ENCODE measurements around the gene CREB3L1. TPM values are rescaled to one million over a fixed set of nuclear protein-coding genes. Genes with fewer than 3 reads are reported as not detected.

The CREB3L1 gene
- total and polyA plus RNA-seq, 4 donors, result 16.8 to 54.0 (median 36.8) TPM

DNA sequence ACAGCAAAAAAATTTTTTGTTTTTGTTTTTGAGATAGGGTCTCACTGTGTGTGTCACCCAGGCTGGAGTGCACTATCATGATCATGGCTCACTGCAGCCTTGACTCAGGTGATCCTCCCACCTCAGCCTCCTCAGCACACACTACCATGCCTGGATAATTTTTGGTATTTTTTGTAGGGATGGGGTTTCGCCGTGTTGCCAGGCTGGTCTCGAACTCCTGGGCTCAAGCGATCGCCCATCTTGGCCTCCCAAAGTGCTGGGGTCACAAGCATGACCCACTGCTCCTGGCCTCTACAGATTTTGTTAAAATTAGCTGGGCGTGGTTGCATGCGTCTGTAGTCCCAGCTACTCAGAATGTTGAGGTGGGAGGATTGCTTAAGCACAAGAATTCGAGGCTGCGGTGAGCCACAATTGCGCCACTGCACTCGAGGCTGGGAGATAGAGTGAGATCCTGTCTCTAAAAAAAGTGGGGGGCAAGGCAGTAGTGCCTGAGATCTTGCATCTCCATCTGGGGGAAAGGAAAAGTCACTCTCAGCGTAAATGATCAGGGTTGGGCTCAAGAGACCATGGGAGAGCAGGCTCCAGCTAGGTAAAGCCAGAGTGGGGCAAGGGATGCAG is 59.2 kb downstream of the CREB3L1 start:
- TF ChIP-seq, protein P1, sequence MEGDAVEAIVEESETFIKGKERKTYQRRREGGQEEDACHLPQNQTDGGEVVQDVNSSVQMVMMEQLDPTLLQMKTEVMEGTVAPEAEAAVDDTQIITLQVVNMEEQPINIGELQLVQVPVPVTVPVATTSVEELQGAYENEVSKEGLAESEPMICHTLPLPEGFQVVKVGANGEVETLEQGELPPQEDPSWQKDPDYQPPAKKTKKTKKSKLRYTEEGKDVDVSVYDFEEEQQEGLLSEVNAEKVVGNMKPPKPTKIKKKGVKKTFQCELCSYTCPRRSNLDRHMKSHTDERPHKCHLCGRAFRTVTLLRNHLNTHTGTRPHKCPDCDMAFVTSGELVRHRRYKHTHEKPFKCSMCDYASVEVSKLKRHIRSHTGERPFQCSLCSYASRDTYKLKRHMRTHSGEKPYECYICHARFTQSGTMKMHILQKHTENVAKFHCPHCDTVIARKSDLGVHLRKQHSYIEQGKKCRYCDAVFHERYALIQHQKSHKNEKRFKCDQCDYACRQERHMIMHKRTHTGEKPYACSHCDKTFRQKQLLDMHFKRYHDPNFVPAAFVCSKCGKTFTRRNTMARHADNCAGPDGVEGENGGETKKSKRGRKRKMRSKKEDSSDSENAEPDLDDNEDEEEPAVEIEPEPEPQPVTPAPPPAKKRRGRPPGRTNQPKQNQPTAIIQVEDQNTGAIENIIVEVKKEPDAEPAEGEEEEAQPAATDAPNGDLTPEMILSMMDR (IDR thresholded peaks at IDR 0.05; ENCODE audit: control extremely low read depth, extremely low read depth), result no peak
- DNase-seq (no peak), ATAC-seq (ENCODE audit: insufficient read depth, low FRiP score) (no peak)
- no peak overlapping the region for H3K4me3 ChIP-seq
- 47 to 67% methylated on average over 12 of the region's 12 CpGs for WGBS, 2 donors
- no peak overlapping the region for H3K27ac ChIP-seq (ENCODE audit: low read depth in 1 of 2, low read length in 1 of 2)
- no peaks in the 10 kb centered on the region for H3K36me3 ChIP-seq (ENCODE audit: control insufficient read depth in 4 of 4, insufficient read depth in 4 of 4, low read length in 4 of 4)
- H3K9me3 ChIP-seq (ENCODE audit: control insufficient read depth in 4 of 4, insufficient read depth in 3 of 4, low read length in 3 of 4), result peaks cover 0 to 3% (median 0%) of the 10 kb centered on the region in 4 donors
- peaks cover 5 to 36% (median 14%) of the 10 kb centered on the region in 5 donors for H3K4me1 ChIP-seq (ENCODE audit: control insufficient read depth in 5 of 5, insufficient read depth in 5 of 5, low read length in 5 of 5)
- peaks cover 0 to 20% (median 15%) of the 10 kb centered on the region in 3 donors for H3K27me3 ChIP-seq (ENCODE audit: control insufficient read depth in 3 of 3, insufficient read depth in 3 of 3, low read length in 2 of 3)
- H3K9ac ChIP-seq (ENCODE audit: insufficient read depth in 1 of 2, low read length in 2 of 2), result no peak overlapping the region

- Histone ChIP-seq H3K9ac (ENCODE audit: insufficient read depth in 1 of 2, low read length in 2 of 2) (no peak overlapping the region), H3K4me3 (no peak overlapping the region), H3K36me3 (ENCODE audit: control insufficient read depth in 4 of 4, insufficient read depth in 4 of 4, low read length in 4 of 4) (no peaks in the 10 kb centered on the region), H3K9me3 (ENCODE audit: control insufficient read depth in 4 of 4, insufficient read depth in 3 of 4, low read length in 3 of 4) (no peaks in the 10 kb centered on the region), H3K27me3 (ENCODE audit: control insufficient read depth in 3 of 3, insufficient read depth in 3 of 3, low read length in 2 of 3) (peaks cover 0 to 10% (median 8%) of the 10 kb centered on the region in 3 donors), H3K4me1 (ENCODE audit: control insufficient read depth in 5 of 5, insufficient read depth in 5 of 5, low read length in 5 of 5) (peaks cover 5 to 41% (median 19%) of the 10 kb centered on the region in 5 donors), H3K27ac (ENCODE audit: low read depth in 1 of 2, low read length in 1 of 2) (no peak overlapping the region)
- 87 to 88% methylated on average over 13 of the region's 13 CpGs for WGBS, 2 donors
- ATAC-seq (ENCODE audit: insufficient read depth, low FRiP score), result no peak
- DNase-seq, result no peak
- TF ChIP-seq, protein P1 (IDR thresholded peaks at IDR 0.05; ENCODE audit: control extremely low read depth, extremely low read depth), result no peak
These were observed 60.3 kb downstream of the CREB3L1 start for GRCh38 chr11:46337626-46338345.

DNA sequence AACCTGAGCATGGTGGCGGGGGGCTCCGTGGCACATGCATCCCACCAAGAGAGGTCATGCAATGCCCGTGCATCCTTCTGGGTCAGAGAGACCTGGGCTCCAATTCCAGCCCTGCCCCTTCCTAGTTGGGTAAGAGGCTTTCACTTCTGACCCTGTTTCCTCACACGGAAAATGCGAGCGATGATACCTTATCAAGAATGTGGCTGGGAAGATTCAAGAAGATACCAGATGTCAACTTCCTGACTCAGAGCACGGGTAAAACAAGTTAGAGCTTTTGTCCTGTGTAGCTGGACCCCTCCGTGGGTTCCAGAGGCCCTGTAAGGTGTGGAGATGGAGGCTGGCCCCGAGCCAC is 61.1 kb downstream of the CREB3L1 start:
- Histone ChIP-seq H3K9me3 (ENCODE audit: control insufficient read depth in 4 of 4, insufficient read depth in 3 of 4, low read length in 3 of 4) (no peaks in the 10 kb centered on the region), H3K27me3 (ENCODE audit: control insufficient read depth in 3 of 3, insufficient read depth in 3 of 3, low read length in 2 of 3) (peaks cover 0 to 7% (median 5%) of the 10 kb centered on the region in 3 donors), H3K9ac (ENCODE audit: insufficient read depth in 1 of 2, low read length in 2 of 2) (no peak overlapping the region), H3K4me1 (ENCODE audit: control insufficient read depth in 5 of 5, insufficient read depth in 5 of 5, low read length in 5 of 5) (peaks cover 5 to 41% (median 20%) of the 10 kb centered on the region in 5 donors), H3K36me3 (ENCODE audit: control insufficient read depth in 4 of 4, insufficient read depth in 4 of 4, low read length in 4 of 4) (no peaks in the 10 kb centered on the region), H3K4me3 (no peak overlapping the region), H3K27ac (ENCODE audit: low read depth in 1 of 2, low read length in 1 of 2) (peak overlapping the region; percentile 58 to 85)
- DNase-seq (no peak), ATAC-seq (ENCODE audit: insufficient read depth, low FRiP score) (no peak)
- TF ChIP-seq, protein P1 (IDR thresholded peaks at IDR 0.05; ENCODE audit: control extremely low read depth, extremely low read depth), result no peak
- WGBS, 2 donors, result 25 to 31% methylated on average over 9 of the region's 9 CpGs

All from lung (tissue), 12 donors.